Activated CD8-positive, alpha-beta memory T cell treated with anti-CD3 and anti-CD28 coated beads, Interleukin-2, amount 50 U/mL, for 4 hours (primary cell): ENCODE results near the gene CCNH.

Source experiments
- DNase-seq: peaks from one replicate; pipeline ENCODE4 v3.0.0-alpha.2; 2020

Gene CCNH

DNA sequence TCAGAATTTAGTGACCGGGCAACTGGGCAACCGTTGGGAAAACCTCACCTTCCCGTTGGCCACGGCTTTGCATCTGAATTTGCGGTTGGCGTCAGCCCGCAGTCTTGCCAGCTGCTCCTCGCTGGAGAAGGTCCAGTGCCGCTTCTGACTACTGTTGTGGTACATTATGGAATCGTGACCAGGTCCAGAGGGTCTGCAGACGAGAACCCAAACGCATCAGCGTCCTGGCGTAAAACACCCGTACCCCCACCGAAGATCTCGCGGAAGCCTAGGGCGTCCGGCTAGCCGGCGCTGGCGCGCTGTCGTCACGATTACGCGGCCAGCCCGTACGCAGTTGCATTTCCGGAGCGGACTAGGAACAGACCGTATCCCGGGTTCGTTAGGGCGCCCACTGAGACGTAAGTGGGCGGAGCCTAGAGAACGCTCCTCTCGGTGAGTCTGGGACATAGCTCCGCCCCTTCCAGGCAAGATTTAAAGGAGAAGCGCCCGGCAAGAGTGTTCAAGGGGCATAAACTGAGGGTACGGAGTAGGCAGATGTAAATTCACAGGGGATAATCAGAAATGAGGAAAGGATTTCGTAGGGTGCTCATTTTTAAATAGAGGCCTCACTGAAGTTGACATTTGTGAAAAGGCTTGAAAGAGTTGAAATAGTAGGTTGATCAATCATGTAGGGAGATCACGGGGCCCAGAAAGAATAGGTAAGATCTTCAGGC is at the start of gene CCNH:
Gene CCNH (minus strand): TSS at position 301 of the 713 bp plus-strand sequence. CDS start 136 bp downstream, at position 165.
- DNase-seq, result peak; percentile 95

DNA sequence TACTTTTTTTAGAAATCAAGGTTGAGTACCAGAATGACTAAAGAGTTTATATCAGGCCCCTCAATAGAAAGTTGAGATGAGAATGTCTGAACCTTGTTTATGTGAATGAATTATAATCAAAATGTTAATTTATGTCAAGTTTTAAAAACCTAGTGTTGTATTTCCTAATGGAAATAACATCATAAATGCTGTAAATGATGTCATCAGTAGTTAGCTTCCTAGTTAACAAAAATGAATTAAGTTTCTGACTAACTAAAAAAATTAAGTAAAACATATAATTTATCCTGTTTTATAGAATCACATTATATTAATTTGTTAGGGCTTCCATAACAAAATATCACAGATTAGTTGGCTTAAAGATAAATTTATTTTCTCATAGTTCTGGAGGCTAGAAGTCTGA is 45.0 kb upstream of the CCNH start:
- DNase-seq, result no peak

DNA sequence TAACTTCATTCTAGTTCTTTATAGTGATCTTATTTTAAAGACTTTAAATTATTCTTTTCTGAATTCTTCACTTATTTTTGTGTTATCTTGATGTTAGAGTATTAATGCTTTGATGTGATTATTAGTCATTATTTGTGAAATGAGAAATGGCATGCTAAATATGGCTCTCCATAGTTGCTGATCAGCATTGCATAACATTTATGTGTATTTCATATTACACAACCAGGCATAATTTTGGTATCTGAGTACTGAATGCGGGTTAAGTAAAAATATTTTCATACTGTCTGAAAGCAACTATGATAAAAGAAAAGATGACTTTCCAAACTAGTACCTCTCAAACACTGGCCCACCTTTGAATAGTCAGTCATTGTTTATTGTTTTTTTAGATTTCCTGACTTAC is 41.1 kb upstream of the CCNH start:
- DNase-seq, result no peak

GRCh38 chr5:87452837-87453236 is 40.1 kb upstream of the CCNH start:
- no peak for DNase-seq

- DNase-seq, result no peak
Measured at GRCh38 chr5:87442419-87442818, 29.7 kb upstream of the CCNH start.

GRCh38 chr5:87438231-87438630 is 25.5 kb upstream of the CCNH start:
- no peak for DNase-seq

DNA sequence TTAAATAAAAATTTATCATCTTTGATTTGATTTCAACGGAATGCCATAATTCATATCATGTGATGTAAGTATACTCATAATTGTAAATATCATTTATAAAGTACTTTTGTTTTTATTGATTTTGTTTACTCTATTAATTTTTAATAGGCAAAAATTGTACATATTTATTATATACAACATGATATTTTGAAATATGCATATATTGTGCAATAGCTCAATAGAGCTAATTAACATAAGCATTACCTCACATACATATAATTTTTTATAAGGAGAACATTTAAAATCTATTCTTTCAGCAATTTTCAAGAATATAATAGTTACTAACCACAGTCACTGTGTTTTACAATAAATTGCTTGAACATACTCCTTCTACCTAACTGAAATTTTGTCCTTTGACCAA is 25.0 kb upstream of the CCNH start:
- no peak for DNase-seq

GRCh38 chr5:87435144-87435694 is 22.5 kb upstream of the CCNH start:
- no peak for DNase-seq

- no peak for DNase-seq
Measured at GRCh38 chr5:87434461-87434860, 21.7 kb upstream of the CCNH start.

GRCh38 chr5:87433945-87434344 is 21.2 kb upstream of the CCNH start:
- DNase-seq, result no peak

DNA sequence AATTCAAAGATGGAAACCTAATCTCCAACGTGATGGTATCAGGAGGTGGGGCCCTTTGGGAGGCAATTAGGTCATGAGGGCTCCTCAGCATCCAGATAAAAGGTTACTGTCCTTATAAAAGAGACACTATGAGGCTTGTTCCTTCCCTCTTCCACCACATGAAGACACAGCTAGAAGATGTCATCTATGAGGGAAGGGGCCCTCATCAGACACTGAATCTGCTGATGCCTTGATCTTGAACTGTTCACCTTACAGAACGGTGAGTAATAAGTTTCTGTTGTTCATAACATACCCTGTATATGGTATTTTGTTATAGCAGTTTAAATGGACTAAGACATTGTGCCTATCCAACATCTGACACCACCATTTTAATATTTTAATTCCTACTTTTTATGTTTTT is 19.7 kb upstream of the CCNH start:
- DNase-seq, result no peak

DNA sequence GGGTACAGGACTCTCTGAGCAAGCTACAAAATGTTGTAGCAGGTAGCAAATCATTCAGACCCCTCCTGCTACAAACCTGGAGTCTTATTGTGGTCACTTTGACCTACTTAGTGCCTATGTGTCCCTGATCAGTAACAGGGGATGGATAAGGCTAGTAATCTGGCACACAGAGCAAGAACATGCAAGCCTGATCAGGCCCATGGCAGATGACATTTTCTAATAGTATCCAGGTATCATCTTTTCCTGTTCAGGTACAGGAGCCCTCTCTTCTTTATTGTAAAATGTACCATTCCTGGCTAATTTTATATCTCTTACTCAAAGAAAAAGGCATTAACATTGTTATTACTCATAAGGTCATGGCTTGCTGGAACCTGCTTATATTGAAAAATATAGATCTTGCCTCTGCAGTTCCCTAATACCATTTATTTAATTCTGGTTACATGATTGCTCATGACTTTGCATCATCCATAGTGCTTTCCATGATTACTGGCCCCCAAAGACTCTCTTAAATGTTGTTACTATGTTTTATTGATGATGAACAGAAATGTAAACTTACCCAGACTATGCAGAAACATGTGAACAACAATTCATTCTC is 18.2 kb upstream of the CCNH start:
- no peak for DNase-seq

- no peak for DNase-seq
Measured at GRCh38 chr5:87423755-87424154, 11.0 kb upstream of the CCNH start.

GRCh38 chr5:87421307-87421706 is 8.6 kb upstream of the CCNH start:
- no peak for DNase-seq

DNA sequence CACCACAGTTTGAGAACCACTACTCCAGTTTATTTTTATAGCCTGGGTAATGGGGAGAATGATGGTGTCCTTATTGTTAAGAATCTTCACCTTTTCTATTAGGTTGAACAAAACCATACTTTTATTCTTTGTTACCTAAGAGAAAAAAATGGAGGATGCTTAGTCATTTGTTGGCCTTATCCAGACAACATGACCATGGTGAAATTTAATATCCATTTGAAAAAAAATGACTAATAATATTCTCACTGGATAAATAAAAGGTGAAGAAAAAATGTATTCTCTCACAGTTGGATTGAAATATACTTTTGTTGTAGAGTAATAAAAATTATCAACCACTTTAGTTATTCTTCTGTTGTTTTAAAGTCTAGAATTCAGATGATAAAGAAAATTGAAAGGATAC is 5.8 kb upstream of the CCNH start:
- no peak for DNase-seq

- DNase-seq, result no peak
Measured at GRCh38 chr5:87413343-87413645, 564 bp upstream of the CCNH start.

DNA sequence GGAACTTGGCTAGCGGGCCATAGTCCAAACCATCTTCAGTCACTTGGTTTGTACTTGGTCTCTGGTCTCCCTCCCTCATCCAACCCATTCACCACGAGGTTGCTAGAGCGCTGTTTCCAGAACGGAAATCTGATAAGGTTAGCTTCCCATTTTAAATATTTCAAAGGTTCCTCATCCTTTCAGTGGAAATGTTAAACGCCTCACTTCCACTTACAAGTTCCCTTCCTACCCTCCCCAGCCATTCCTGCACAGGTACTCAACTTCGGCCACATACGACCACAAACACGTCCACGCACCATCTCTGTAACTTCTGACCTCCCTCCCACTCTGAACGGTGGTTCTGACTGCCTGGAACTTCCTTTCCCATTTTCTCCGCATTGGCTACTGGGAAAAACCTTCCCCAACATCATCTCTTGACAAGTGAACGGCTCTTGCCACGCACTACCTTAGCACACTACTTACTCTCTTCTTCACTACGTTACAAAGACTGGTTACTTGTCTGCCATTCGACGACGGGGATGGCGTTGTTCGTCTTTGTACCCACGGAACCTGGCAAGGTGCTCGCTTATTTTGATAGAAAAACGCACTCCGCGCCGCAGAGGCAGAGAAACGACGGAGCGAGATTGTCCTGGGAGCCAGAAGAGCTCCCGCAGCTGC is 629 bp downstream of the CCNH start:
- peak; percentile 29 for DNase-seq

- no peak for DNase-seq
Measured at GRCh38 chr5:87411586-87411972, 1.2 kb downstream of the CCNH start.

DNA sequence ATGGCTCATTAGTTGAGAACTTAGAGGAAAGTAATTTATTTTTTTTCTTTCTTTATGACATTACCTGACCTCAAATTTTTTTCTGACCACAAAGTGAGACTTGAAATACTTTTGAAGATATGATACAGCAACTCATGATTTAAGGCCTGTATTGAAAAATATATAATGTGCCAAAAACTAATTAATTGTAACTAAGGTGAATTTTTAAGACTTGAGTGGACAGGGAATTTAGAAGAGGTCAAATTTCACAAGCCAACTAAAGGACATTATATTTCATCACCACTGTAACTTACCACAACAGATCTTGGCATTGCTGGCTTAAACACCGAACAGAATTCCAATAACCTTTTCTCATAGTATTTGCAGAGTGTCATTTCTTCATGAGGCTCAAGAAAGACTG is 1.8 kb downstream of the CCNH start:
- DNase-seq, result no peak

DNA sequence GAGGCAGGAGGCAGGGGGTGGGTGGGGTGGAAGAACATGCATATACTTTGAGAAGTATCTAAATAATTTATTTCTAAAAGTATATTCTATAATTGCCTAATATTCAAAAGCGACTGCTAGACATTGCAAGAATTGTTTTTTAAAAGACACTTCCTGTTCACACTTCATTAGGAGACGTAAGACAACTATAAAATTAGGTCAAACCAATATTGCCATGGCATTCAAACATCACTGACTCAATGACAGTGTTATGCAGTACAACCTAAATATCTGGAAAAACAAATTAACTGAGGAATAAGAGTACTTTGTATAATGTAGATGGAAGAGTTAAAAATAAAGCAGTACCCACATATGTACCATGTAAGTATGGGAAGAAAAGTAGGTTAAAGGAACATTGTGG is 4.5 kb downstream of the CCNH start:
- DNase-seq, result no peak

- DNase-seq, result no peak
Measured at GRCh38 chr5:87405472-87406155, 7.1 kb downstream of the CCNH start.

GRCh38 chr5:87404359-87404758 is 8.4 kb downstream of the CCNH start:
- DNase-seq, result no peak

GRCh38 chr5:87403899-87404298 is 8.8 kb downstream of the CCNH start:
- no peak for DNase-seq

DNA sequence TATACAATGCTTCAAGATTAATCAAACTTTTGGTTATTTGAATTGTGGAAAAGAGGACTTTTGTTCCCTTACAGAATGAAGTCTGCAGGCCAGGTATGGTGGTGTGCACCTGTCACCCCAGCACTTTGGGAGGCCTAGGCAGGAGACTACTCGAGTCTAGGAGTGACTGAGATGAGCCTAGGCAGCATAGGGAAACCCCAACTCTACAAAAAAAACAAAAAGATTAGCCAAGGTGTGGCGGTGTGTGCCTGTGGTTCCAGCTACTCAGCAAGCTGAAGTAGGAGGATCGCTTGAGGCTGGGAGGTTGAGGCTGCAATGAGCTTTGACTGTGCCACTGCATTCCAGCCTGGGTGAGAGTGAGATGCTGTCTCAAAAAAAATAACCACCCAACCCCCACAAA is 9.3 kb downstream of the CCNH start:
- DNase-seq, result no peak
